H9 (cell line): ENCODE results near the gene FOXP2. TPM values are rescaled to one million over a fixed set of nuclear protein-coding genes. Genes with fewer than 3 reads are reported as not detected.

ENCODE experiments used
- DNase-seq: peaks from one replicate; pipeline ENCODE4 v3.0.0-alpha.2; 2017
- H2AFZ ChIP-seq: one replicate; pipeline ENCODE4 v1.6.1; 2013; ENCODE audit warnings: mild to moderate bottlenecking, low read length, control low read depth, moderate library complexity
- H2AK5ac ChIP-seq: 2 replicates; pipeline ENCODE4 v1.6.1; 2013; ENCODE audit warnings: low read length, control low read depth, mixed read lengths; ENCODE audit not compliant: insufficient read length
- H2BK120ac ChIP-seq: one replicate; pipeline ENCODE4 v1.6.1; 2013; ENCODE audit warnings: low read depth, mild to moderate bottlenecking, low read length, control low read depth, inconsistent platforms; ENCODE audit not compliant: poor library complexity, severe bottlenecking
- H2BK12ac ChIP-seq: 2 replicates; pipeline ENCODE4 v1.6.1; 2013; ENCODE audit warnings: low read length, control low read depth, mixed read lengths, low read depth; ENCODE audit not compliant: insufficient read length
- H2BK15ac ChIP-seq: 2 replicates; pipeline ENCODE4 v1.6.1; 2013; ENCODE audit warnings: low read depth, low read length, control low read depth
- H2BK20ac ChIP-seq: one replicate; pipeline ENCODE4 v1.6.1; 2013; ENCODE audit warnings: low read depth, mild to moderate bottlenecking, low read length, control low read depth, inconsistent platforms; ENCODE audit not compliant: poor library complexity, severe bottlenecking
- H2BK5ac ChIP-seq: 2 replicates; pipeline ENCODE4 v1.6.1; 2013; ENCODE audit warnings: low read length, control low read depth, mixed read lengths; ENCODE audit not compliant: insufficient read length
- H3K14ac ChIP-seq: 2 replicates; pipeline ENCODE4 v1.6.1; 2013; ENCODE audit warnings: low read length, control low read depth; ENCODE audit not compliant: insufficient read depth
- H3K18ac ChIP-seq: 2 replicates; pipeline ENCODE4 v1.6.1; 2013; ENCODE audit warnings: low read depth, mild to moderate bottlenecking, mixed read lengths, low read length, control low read depth; ENCODE audit not compliant: insufficient read length
- H3K23ac ChIP-seq: 2 replicates; pipeline ENCODE4 v1.6.1; 2013; ENCODE audit warnings: low read length, control low read depth, mixed read lengths, low read depth; ENCODE audit not compliant: insufficient read length
- H3K23me2 ChIP-seq: 2 replicates; pipeline ENCODE4 v1.6.1; 2013; ENCODE audit warnings: low read depth, mild to moderate bottlenecking, mixed read lengths, low read length, control low read depth; ENCODE audit not compliant: insufficient read length, poor library complexity, severe bottlenecking
- H3K27ac ChIP-seq: 2 replicates; pipeline ENCODE4 v1.5.1; 2013; ENCODE audit warnings: low read length, control low read depth, mixed read lengths, low read depth; ENCODE audit not compliant: insufficient read length
- H3K27me3 ChIP-seq: 2 replicates; pipeline ENCODE4 v1.6.1; 2013; ENCODE audit warnings: low read length, control low read depth, inconsistent platforms; ENCODE audit not compliant: insufficient read depth
- H3K4ac ChIP-seq: 2 replicates; pipeline ENCODE4 v1.6.1; 2013; ENCODE audit warnings: low read depth, mild to moderate bottlenecking, control low read depth, inconsistent platforms, low read length, moderate library complexity
- H3K4me1 ChIP-seq: 2 replicates; pipeline ENCODE4 v1.6.1; 2013; ENCODE audit warnings: low read length, control low read depth, inconsistent platforms; ENCODE audit not compliant: insufficient read depth
- H3K4me2 ChIP-seq: 2 replicates; pipeline ENCODE4 v1.6.1; 2013; ENCODE audit warnings: low read length, control low read depth, mixed read lengths; ENCODE audit not compliant: insufficient read length, insufficient read depth
- H3K56ac ChIP-seq: 2 replicates; pipeline ENCODE4 v1.6.1; 2013; ENCODE audit warnings: low read depth, mild to moderate bottlenecking, mixed read lengths, low read length, control low read depth; ENCODE audit not compliant: insufficient read length
- H3K79me1 ChIP-seq: 2 replicates; pipeline ENCODE4 v1.6.1; 2013; ENCODE audit warnings: low read depth, mild to moderate bottlenecking, moderate library complexity, low read length, control low read depth, inconsistent platforms; ENCODE audit not compliant: insufficient read depth, poor library complexity, severe bottlenecking
- H3K79me2 ChIP-seq: 2 replicates; pipeline ENCODE4 v1.6.1; 2013; ENCODE audit warnings: low read length, control low read depth, inconsistent platforms; ENCODE audit not compliant: insufficient read depth
- H3K9ac ChIP-seq: 2 replicates; pipeline ENCODE4 v1.6.1; 2013; ENCODE audit warnings: low read length, control low read depth, mixed read lengths; ENCODE audit not compliant: insufficient read length; ENCODE audit errors: extremely low read depth
- H3K9me3 ChIP-seq: one replicate; pipeline ENCODE4 v1.6.1; 2013; ENCODE audit warnings: low read depth, low read length, inconsistent platforms; ENCODE audit not compliant: control insufficient read depth
- H3T11ph ChIP-seq: one replicate; pipeline ENCODE4 v1.6.1; 2013; ENCODE audit warnings: mild to moderate bottlenecking, low read length, control low read depth, inconsistent platforms
- H4K20me1 ChIP-seq: one replicate; pipeline ENCODE4 v1.6.1; 2013; ENCODE audit not compliant: control insufficient read depth, insufficient read length, insufficient read depth
- H4K5ac ChIP-seq: 2 replicates; pipeline ENCODE4 v1.6.1; 2013; ENCODE audit warnings: low read depth, mild to moderate bottlenecking, mixed read lengths, low read length, control low read depth; ENCODE audit not compliant: insufficient read length
- H4K8ac ChIP-seq: replicated peaks from 2 replicates; pipeline ENCODE4 v1.6.1; 2013; ENCODE audit warnings: low read length, control low read depth, mixed read lengths, low read depth; ENCODE audit not compliant: insufficient read length
- H4K91ac ChIP-seq: 2 replicates; pipeline ENCODE4 v1.6.1; 2013; ENCODE audit warnings: low read depth, mild to moderate bottlenecking, moderate library complexity, mixed read lengths, low read length, control low read depth; ENCODE audit not compliant: insufficient read length
- H3K27ac Mint-ChIP-seq, 3 experiments: 2 replicates in 2 of 3; 3 replicates in 1 of 3; pipeline ENCODE4 v1.8.0; 2020 to 2021; ENCODE audit warnings: mixed read lengths in 3 of 3, mild to moderate bottlenecking in 1 of 3, moderate library complexity in 1 of 3
- H3K27me3 Mint-ChIP-seq: 2 replicates; pipeline ENCODE4 v1.8.0; 2021; ENCODE audit warnings: low read depth, mild to moderate bottlenecking, moderate library complexity, mixed read lengths
- H3K36me3 Mint-ChIP-seq, 3 experiments: 2 replicates in 2 of 3; 3 replicates in 1 of 3; pipeline ENCODE4 v1.8.0; 2020 to 2021; ENCODE audit warnings: low read depth in 3 of 3, mixed read lengths in 3 of 3; ENCODE audit not compliant: insufficient read depth in 1 of 3
- H3K4me1 Mint-ChIP-seq, 2 experiments: 2 replicates each; pipeline ENCODE4 v1.8.0; 2020; ENCODE audit warnings: mixed read lengths in 2 of 2
- H3K4me3 Mint-ChIP-seq, 2 experiments: 2 replicates in 1 of 2; 3 replicates in 1 of 2; pipeline ENCODE4 v1.8.0; 2020 to 2021; ENCODE audit warnings: mild to moderate bottlenecking in 2 of 2, mixed read lengths in 2 of 2, moderate library complexity in 1 of 2
- H3K9me3 Mint-ChIP-seq, 2 experiments: 2 replicates in 1 of 2; 3 replicates in 1 of 2; pipeline ENCODE4 v1.8.0; 2020; ENCODE audit warnings: mild to moderate bottlenecking in 2 of 2, mixed read lengths in 2 of 2, moderate library complexity in 1 of 2
- CTCF ChIP-seq: fragments of 200-600 bp; sonication (generic); conservative IDR thresholded peaks from 3 replicates; pipeline ENCODE4 v1.8.0; 2021; ENCODE audit warnings: antibody characterized with exemption, mild to moderate bottlenecking
- WGBS: extraction: QIAGEN DNeasy Blood & Tissue Kit; methylation state at CpG from one replicate; pipeline ENCODE4 v1.1.7; 2013; ENCODE audit warnings: missing lambda C conversion rate, low lambda C conversion rate, mixed read lengths; ENCODE audit not compliant: insufficient read length; ENCODE audit errors: extremely low coverage; 5-methylcytosine and 5-hydroxymethylcytosine counted together
- total RNA-seq: library from RNA; stranded (reverse); gene quantifications from 2 replicates; pipeline ENCODE4 v1.2.1, GENCODE V29; 2021

FOXP2 gene
- total RNA-seq, 1 experiment from 2014 or later = not detected

- no peaks in the 10 kb centered on the region for H3K4me1 ChIP-seq
- no peak overlapping the region for H3K4ac ChIP-seq
- H4K5ac ChIP-seq = no peak overlapping the region
- H3K9me3 Mint-ChIP-seq = no peaks in the 10 kb centered on the region; a peak in 2 of 5 replicates
- no peak for DNase-seq
- H3K14ac ChIP-seq = no peak overlapping the region
- H2BK12ac ChIP-seq = no peak overlapping the region
- no peaks in the 10 kb centered on the region for H3K23me2 ChIP-seq
- H2BK120ac ChIP-seq = no peak overlapping the region
- no peak overlapping the region for H2BK15ac ChIP-seq
- H3T11ph ChIP-seq = no peak overlapping the region
- H3K27me3 ChIP-seq = no peaks in the 10 kb centered on the region
- H4K8ac ChIP-seq = no peak overlapping the region
- H3K23ac ChIP-seq = no peak overlapping the region
- no peak overlapping the region for H3K4me2 ChIP-seq
- WGBS = no CpG with 5 or more reads among the region's 3 CpGs
- H2BK5ac ChIP-seq = no peak overlapping the region
- no peak overlapping the region for H3K9ac ChIP-seq
- no peak overlapping the region for H2BK20ac ChIP-seq
- H2AK5ac ChIP-seq = no peak overlapping the region
- H4K91ac ChIP-seq = no peak overlapping the region
- H3K27ac Mint-ChIP-seq = no peak overlapping the region
- peaks cover 8 to 9% of the 10 kb centered on the region in 2 experiments for H3K4me1 Mint-ChIP-seq
- no peaks in the 10 kb centered on the region for H3K27me3 Mint-ChIP-seq
- H3K27ac ChIP-seq = no peak overlapping the region
- H3K79me2 ChIP-seq = no peaks in the 10 kb centered on the region
- no peak overlapping the region for H2AFZ ChIP-seq
- no peaks in the 10 kb centered on the region for H4K20me1 ChIP-seq
- no peak overlapping the region for H3K56ac ChIP-seq
- no peaks in the 10 kb centered on the region for H3K79me1 ChIP-seq
- H3K36me3 Mint-ChIP-seq = no peaks in the 10 kb centered on the region
- no peaks in the 10 kb centered on the region for H3K9me3 ChIP-seq
- H3K18ac ChIP-seq = no peak overlapping the region
- no peak for TF ChIP-seq CTCF
- H3K4me3 Mint-ChIP-seq = no peak overlapping the region
Observed at GRCh38 chr7:114718861-114719260, 304.2 kb downstream of the FOXP2 start.
